IMR-90 (cell line): ENCODE results near the gene ZNF236.

Experiments
- BHLHE40 ChIP-seq: fragments of 150-350 bp; IDR thresholded peaks from 2 replicates; pipeline ENCODE4 v1.6.1; 2016; ENCODE audit warnings: mild to moderate bottlenecking, low read depth, low read length
- RAD21 ChIP-seq: IDR thresholded peaks from 2 replicates; pipeline ENCODE4 v1.6.1; 2012; ENCODE audit warnings: low read length, improper control_type of control experiment
- RCOR1 ChIP-seq: IDR thresholded peaks from 2 replicates; pipeline ENCODE4 v1.6.1; 2012; ENCODE audit warnings: mild to moderate bottlenecking, low read length, improper control_type of control experiment; ENCODE audit not compliant: insufficient replicate concordance
- TF ChIP-seq, protein P1 (sequence below): fragments of 150-350 bp; IDR thresholded peaks from 2 replicates; pipeline ENCODE4 v1.6.1; 2016; ENCODE audit warnings: low read depth, mild to moderate bottlenecking, low read length, moderate library complexity, borderline replicate concordance
- TF ChIP-seq, protein P2 (sequence below): conservative IDR thresholded peaks from 2 replicates; pipeline ENCODE4 v1.5.1; 2012; ENCODE audit warnings: mild to moderate bottlenecking, low read depth, low read length, improper control_type of control experiment

DNA sequence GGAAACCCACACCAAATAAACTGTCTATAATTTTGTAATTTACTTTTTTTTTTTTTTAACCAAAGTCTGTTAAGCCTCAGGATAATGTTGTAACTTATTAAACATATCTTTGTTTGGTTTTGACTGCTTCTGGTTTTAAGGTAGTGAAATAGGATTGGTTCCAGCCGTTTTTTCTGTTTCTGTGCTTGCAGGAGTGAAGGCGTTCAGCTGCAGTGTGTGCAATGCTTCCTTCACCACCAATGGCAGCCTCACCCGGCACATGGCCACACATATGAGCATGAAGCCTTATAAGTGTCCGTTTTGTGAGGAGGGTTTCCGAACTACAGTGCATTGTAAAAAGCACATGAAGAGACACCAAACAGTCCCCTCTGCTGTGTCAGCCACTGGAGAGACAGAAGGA, 93.1 kb downstream of the ZNF236 start:
- TF ChIP-seq, protein P1, sequence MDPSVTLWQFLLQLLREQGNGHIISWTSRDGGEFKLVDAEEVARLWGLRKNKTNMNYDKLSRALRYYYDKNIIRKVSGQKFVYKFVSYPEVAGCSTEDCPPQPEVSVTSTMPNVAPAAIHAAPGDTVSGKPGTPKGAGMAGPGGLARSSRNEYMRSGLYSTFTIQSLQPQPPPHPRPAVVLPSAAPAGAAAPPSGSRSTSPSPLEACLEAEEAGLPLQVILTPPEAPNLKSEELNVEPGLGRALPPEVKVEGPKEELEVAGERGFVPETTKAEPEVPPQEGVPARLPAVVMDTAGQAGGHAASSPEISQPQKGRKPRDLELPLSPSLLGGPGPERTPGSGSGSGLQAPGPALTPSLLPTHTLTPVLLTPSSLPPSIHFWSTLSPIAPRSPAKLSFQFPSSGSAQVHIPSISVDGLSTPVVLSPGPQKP, result no peak
- TF ChIP-seq RCOR1, result no peak
- no peak for TF ChIP-seq RAD21
- TF ChIP-seq, protein P2, sequence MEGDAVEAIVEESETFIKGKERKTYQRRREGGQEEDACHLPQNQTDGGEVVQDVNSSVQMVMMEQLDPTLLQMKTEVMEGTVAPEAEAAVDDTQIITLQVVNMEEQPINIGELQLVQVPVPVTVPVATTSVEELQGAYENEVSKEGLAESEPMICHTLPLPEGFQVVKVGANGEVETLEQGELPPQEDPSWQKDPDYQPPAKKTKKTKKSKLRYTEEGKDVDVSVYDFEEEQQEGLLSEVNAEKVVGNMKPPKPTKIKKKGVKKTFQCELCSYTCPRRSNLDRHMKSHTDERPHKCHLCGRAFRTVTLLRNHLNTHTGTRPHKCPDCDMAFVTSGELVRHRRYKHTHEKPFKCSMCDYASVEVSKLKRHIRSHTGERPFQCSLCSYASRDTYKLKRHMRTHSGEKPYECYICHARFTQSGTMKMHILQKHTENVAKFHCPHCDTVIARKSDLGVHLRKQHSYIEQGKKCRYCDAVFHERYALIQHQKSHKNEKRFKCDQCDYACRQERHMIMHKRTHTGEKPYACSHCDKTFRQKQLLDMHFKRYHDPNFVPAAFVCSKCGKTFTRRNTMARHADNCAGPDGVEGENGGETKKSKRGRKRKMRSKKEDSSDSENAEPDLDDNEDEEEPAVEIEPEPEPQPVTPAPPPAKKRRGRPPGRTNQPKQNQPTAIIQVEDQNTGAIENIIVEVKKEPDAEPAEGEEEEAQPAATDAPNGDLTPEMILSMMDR, result no peak
- no peak for TF ChIP-seq BHLHE40
